ENCODE data around the gene EDEM1.
"Not testable (repeated sequence)": the region's sequence is repeated elsewhere in the genome, so short reads cannot be mapped to it uniquely, and the experiment has no call there.

The EDEM1 gene

GRCh38 chr3:5144316-5144994, 43.1 kb upstream of the EDEM1 start:
- H3K36me3 ChIP-seq (ENCODE audit: insufficient read depth, insufficient read length, low read length), result peaks cover 26% of the 10 kb centered on the region
- no peak overlapping the region for H3K9ac ChIP-seq (ENCODE audit: insufficient read length, low read depth)
- no peak for DNase-seq (ENCODE audit: low read depth, low spot score)
- TF ChIP-seq SUZ12 (IDR thresholded peaks at IDR 0.05; ENCODE audit: extremely low read depth, insufficient read depth, insufficient read length), result no peak
- no peak for TF ChIP-seq YY1 (IDR thresholded peaks at IDR 0.05; ENCODE audit: insufficient read depth, insufficient read length)
- TF ChIP-seq ZNF274 (IDR thresholded peaks at IDR 0.05; ENCODE audit: low read depth, low read length), result no peak
- H3K9me3 ChIP-seq (ENCODE audit: insufficient read depth, low read length), result peaks cover 53% of the 10 kb centered on the region
- no peak overlapping the region for H3K4me3 ChIP-seq (ENCODE audit: insufficient read length, low read depth)
- H3K27me3 ChIP-seq (ENCODE audit: insufficient read depth, insufficient read length), result no peaks in the 10 kb centered on the region
- H3K4me1 ChIP-seq (ENCODE audit: insufficient read depth, insufficient read length), result no peaks in the 10 kb centered on the region

- H3K4me1 ChIP-seq (ENCODE audit: insufficient read depth, insufficient read length), result no peaks in the 10 kb centered on the region
- no peak for DNase-seq (ENCODE audit: low read depth, low spot score)
- H3K4me3 ChIP-seq (ENCODE audit: insufficient read length, low read depth), result no peak overlapping the region
- no peak for TF ChIP-seq SUZ12 (IDR thresholded peaks at IDR 0.05; ENCODE audit: extremely low read depth, insufficient read depth, insufficient read length)
- TF ChIP-seq YY1 (IDR thresholded peaks at IDR 0.05; ENCODE audit: insufficient read depth, insufficient read length), result no peak
- no peak for TF ChIP-seq ZNF274 (IDR thresholded peaks at IDR 0.05; ENCODE audit: low read depth, low read length)
- peaks cover 53% of the 10 kb centered on the region for H3K9me3 ChIP-seq (ENCODE audit: insufficient read depth, low read length)
- peaks cover 26% of the 10 kb centered on the region for H3K36me3 ChIP-seq (ENCODE audit: insufficient read depth, insufficient read length, low read length)
- no peak overlapping the region for H3K9ac ChIP-seq (ENCODE audit: insufficient read length, low read depth)
- no peaks in the 10 kb centered on the region for H3K27me3 ChIP-seq (ENCODE audit: insufficient read depth, insufficient read length)
Observed at GRCh38 chr3:5145120-5145519, 42.4 kb upstream of the EDEM1 start.

GRCh38 chr3:5147152-5147551, 40.4 kb upstream of the EDEM1 start:
- peaks cover 48% of the 10 kb centered on the region for H3K9me3 ChIP-seq (ENCODE audit: insufficient read depth, low read length)
- not testable (repeated sequence) for DNase-seq (ENCODE audit: low read depth, low spot score)
- peaks cover 15% of the 10 kb centered on the region for H3K36me3 ChIP-seq (ENCODE audit: insufficient read depth, insufficient read length, low read length)

GRCh38 chr3:5149306-5149880, 38.1 kb upstream of the EDEM1 start:
- no peaks in the 10 kb centered on the region for H3K27me3 ChIP-seq (ENCODE audit: insufficient read depth, insufficient read length)
- H3K9me3 ChIP-seq (ENCODE audit: insufficient read depth, low read length), result peaks cover 36% of the 10 kb centered on the region
- no peak for TF ChIP-seq YY1 (IDR thresholded peaks at IDR 0.05; ENCODE audit: insufficient read depth, insufficient read length)
- TF ChIP-seq ZNF274 (IDR thresholded peaks at IDR 0.05; ENCODE audit: low read depth, low read length), result no peak
- no peak for TF ChIP-seq SUZ12 (IDR thresholded peaks at IDR 0.05; ENCODE audit: extremely low read depth, insufficient read depth, insufficient read length)
- no peak overlapping the region for H3K9ac ChIP-seq (ENCODE audit: insufficient read length, low read depth)
- H3K36me3 ChIP-seq (ENCODE audit: insufficient read depth, insufficient read length, low read length), result peaks cover 13% of the 10 kb centered on the region
- H3K4me3 ChIP-seq (ENCODE audit: insufficient read length, low read depth), result no peak overlapping the region
- H3K4me1 ChIP-seq (ENCODE audit: insufficient read depth, insufficient read length), result no peaks in the 10 kb centered on the region
- DNase-seq (ENCODE audit: low read depth, low spot score), result no peak

More at GRCh38 chr3:5147152-5147551, 40.4 kb upstream of the EDEM1 start:
- H3K9ac ChIP-seq (ENCODE audit: insufficient read length, low read depth); H3K4me1 ChIP-seq (ENCODE audit: insufficient read depth, insufficient read length); H3K4me3 ChIP-seq (ENCODE audit: insufficient read length, low read depth); H3K27me3 ChIP-seq (ENCODE audit: insufficient read depth, insufficient read length): not testable (repeated sequence)

- Histone ChIP-seq H3K4me1 (ENCODE audit: insufficient read depth, insufficient read length) (no peaks in the 10 kb centered on the region), H3K27me3 (ENCODE audit: insufficient read depth, insufficient read length) (no peaks in the 10 kb centered on the region), H3K9ac (ENCODE audit: insufficient read length, low read depth) (no peak overlapping the region), H3K36me3 (ENCODE audit: insufficient read depth, insufficient read length, low read length) (peaks cover 10% of the 10 kb centered on the region), H3K9me3 (ENCODE audit: insufficient read depth, low read length) (peaks cover 18% of the 10 kb centered on the region), H3K4me3 (ENCODE audit: insufficient read length, low read depth) (no peak overlapping the region)
- TF ChIP-seq SUZ12 (IDR thresholded peaks at IDR 0.05; ENCODE audit: extremely low read depth, insufficient read depth, insufficient read length) (no peak), YY1 (IDR thresholded peaks at IDR 0.05; ENCODE audit: insufficient read depth, insufficient read length) (no peak), ZNF274 (IDR thresholded peaks at IDR 0.05; ENCODE audit: low read depth, low read length) (no peak)
- DNase-seq (ENCODE audit: low read depth, low spot score), result no peak
Observed at GRCh38 chr3:5151586-5151985, 35.9 kb upstream of the EDEM1 start.

- DNase-seq (ENCODE audit: low read depth, low spot score), result no peak
- Histone ChIP-seq H3K27me3 (ENCODE audit: insufficient read depth, insufficient read length) (no peaks in the 10 kb centered on the region), H3K9me3 (ENCODE audit: insufficient read depth, low read length) (0 out of 2 replicates have a peak, but pooled peaks cover 10% of the 10 kb centered on the region), H3K9ac (ENCODE audit: insufficient read length, low read depth) (no peak overlapping the region), H3K4me3 (ENCODE audit: insufficient read length, low read depth) (no peak overlapping the region), H3K36me3 (ENCODE audit: insufficient read depth, insufficient read length, low read length) (peaks cover 8% of the 10 kb centered on the region), H3K4me1 (ENCODE audit: insufficient read depth, insufficient read length) (no peaks in the 10 kb centered on the region)
- TF ChIP-seq ZNF274 (IDR thresholded peaks at IDR 0.05; ENCODE audit: low read depth, low read length) (no peak), SUZ12 (IDR thresholded peaks at IDR 0.05; ENCODE audit: extremely low read depth, insufficient read depth, insufficient read length) (no peak), YY1 (IDR thresholded peaks at IDR 0.05; ENCODE audit: insufficient read depth, insufficient read length) (no peak)
Observed at GRCh38 chr3:5153074-5153473, 34.4 kb upstream of the EDEM1 start.

- no peak for DNase-seq (ENCODE audit: low read depth, low spot score)
- Histone ChIP-seq H3K9ac (ENCODE audit: insufficient read length, low read depth) (no peak overlapping the region), H3K36me3 (ENCODE audit: insufficient read depth, insufficient read length, low read length) (no peaks in the 10 kb centered on the region), H3K4me1 (ENCODE audit: insufficient read depth, insufficient read length) (no peaks in the 10 kb centered on the region), H3K27me3 (ENCODE audit: insufficient read depth, insufficient read length) (no peaks in the 10 kb centered on the region), H3K9me3 (ENCODE audit: insufficient read depth, low read length) (0 out of 2 replicates have a peak, but pooled peaks cover 10% of the 10 kb centered on the region), H3K4me3 (ENCODE audit: insufficient read length, low read depth) (no peak overlapping the region)
- TF ChIP-seq SUZ12 (IDR thresholded peaks at IDR 0.05; ENCODE audit: extremely low read depth, insufficient read depth, insufficient read length) (no peak), YY1 (IDR thresholded peaks at IDR 0.05; ENCODE audit: insufficient read depth, insufficient read length) (no peak), ZNF274 (IDR thresholded peaks at IDR 0.05; ENCODE audit: low read depth, low read length) (no peak)
Observed at GRCh38 chr3:5155241-5155640, 32.3 kb upstream of the EDEM1 start.
